ENCODE data around the gene TCEA2.
"Not testable (repeated sequence)": the region's sequence is repeated elsewhere in the genome, so short reads cannot be mapped to it uniquely, and the experiment has no call there.

The TCEA2 gene

DNA sequence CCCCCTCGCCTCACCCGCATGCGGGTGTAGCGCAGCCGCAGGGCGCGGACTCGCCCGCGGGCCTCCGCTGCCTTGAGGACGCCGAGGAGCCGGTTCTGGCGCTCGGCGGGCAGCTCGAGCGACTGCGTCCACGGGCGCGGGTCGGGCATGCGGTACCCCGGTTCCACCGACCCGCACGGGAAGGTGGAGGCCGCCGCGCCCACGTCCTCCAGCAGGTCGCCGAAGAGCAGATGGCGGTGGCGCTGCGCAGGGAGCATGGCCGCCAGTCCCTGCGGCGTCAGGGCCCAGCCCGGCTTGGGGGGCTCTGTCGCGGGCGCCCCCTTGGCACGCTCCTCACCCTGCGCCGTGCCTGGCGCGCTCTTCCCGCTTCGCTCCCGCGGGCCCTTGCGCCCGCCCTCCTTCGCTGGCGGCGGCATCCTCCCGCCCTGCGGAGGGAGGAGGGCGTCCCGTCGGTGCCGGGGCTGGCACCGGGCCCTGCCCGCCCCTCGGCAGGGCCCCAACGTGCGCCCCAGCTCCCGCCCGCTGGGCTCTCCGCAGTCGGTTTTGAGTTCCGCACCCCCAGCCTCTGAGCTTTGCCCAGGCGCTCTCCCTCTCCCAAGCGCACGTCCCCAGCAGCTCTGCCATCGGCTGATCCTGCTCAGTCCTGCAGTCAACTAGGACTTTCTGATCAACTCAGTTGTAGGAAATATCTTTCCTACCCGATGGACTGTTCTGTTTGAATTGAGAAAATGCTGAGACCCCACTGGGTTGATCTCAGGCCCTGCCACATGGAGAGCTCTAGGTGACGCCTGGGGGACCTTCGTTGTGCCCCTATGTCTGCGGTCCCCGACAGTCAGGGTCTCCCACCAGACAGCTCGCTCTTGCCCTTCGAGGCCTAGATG lies 21.0 kb downstream of the TCEA2 start, which contains the start of gene LKAAEAR1:
TSS of gene LKAAEAR1 (minus strand) at position 595 of the 881 bp plus-strand sequence. CDS start at position 416, 179 bp downstream.
- Histone ChIP-seq H3K27me3 (ENCODE audit: insufficient read depth, low read length) (peaks cover 6% of the 10 kb centered on the region; the same call in 1 of the 2 replicates), H4K20me1 (ENCODE audit: insufficient read depth, low read length) (no peaks in the 10 kb centered on the region), H2AFZ (ENCODE audit: low read length) (no peak within 1 kb of the TSS), H3K4me3 (ENCODE audit: low read depth, low read length, poor library complexity, severe bottlenecking) (peak within 1 kb of the TSS; percentile 51), H3F3A (ENCODE audit: insufficient read depth, low read length) (no peaks in the 10 kb centered on the region), H3K9me2 (ENCODE audit: low read depth, low read length) (no peaks in the 10 kb centered on the region), H3K4me1 (ENCODE audit: insufficient read depth, low read length, severe bottlenecking) (peaks cover 12% of the 10 kb centered on the region), H3K36me3 (ENCODE audit: insufficient read depth, low read length) (no peaks in the 10 kb centered on the region; the same call in 1 of the 2 replicates), H3K4me2 (ENCODE audit: low read length) (peak within 1 kb of the TSS; percentile 58), H3K9ac (ENCODE audit: low read length) (peak within 1 kb of the TSS; percentile 21; the same call in 1 of the 2 replicates), H3K9me3 (ENCODE audit: low read length) (0 out of 2 replicates have a peak, but pooled peaks cover 3% of the 10 kb centered on the region), H3K79me2 (ENCODE audit: insufficient read depth, low read length) (no peaks in the 10 kb centered on the region), H3K27ac (ENCODE audit: low read depth, low read length, poor library complexity, severe bottlenecking) (no peak within 1 kb of the TSS)
- TF ChIP-seq, protein P1, sequence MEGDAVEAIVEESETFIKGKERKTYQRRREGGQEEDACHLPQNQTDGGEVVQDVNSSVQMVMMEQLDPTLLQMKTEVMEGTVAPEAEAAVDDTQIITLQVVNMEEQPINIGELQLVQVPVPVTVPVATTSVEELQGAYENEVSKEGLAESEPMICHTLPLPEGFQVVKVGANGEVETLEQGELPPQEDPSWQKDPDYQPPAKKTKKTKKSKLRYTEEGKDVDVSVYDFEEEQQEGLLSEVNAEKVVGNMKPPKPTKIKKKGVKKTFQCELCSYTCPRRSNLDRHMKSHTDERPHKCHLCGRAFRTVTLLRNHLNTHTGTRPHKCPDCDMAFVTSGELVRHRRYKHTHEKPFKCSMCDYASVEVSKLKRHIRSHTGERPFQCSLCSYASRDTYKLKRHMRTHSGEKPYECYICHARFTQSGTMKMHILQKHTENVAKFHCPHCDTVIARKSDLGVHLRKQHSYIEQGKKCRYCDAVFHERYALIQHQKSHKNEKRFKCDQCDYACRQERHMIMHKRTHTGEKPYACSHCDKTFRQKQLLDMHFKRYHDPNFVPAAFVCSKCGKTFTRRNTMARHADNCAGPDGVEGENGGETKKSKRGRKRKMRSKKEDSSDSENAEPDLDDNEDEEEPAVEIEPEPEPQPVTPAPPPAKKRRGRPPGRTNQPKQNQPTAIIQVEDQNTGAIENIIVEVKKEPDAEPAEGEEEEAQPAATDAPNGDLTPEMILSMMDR (IDR thresholded peaks at IDR 0.05; ENCODE audit: low read length): no peak
- TF ChIP-seq EZH2 (IDR thresholded peaks at IDR 0.05; ENCODE audit: borderline replicate concordance, low read length): no peak

GRCh38 chr20:64084685-64085152 lies 21.7 kb downstream of the TCEA2 start:
- TF ChIP-seq EZH2 (IDR thresholded peaks at IDR 0.05; ENCODE audit: borderline replicate concordance, low read length): no peak
- TF ChIP-seq, protein P1 (IDR thresholded peaks at IDR 0.05; ENCODE audit: low read length): no peak
- Histone ChIP-seq H3K27ac (ENCODE audit: low read depth, low read length, poor library complexity, severe bottlenecking) (no peak overlapping the region), H3K4me3 (ENCODE audit: low read depth, low read length, poor library complexity, severe bottlenecking) (no peak overlapping the region), H3K4me2 (ENCODE audit: low read length) (no peak overlapping the region), H3K9me2 (ENCODE audit: low read depth, low read length) (no peaks in the 10 kb centered on the region), H3K9me3 (ENCODE audit: low read length) (0 out of 2 replicates have a peak, but pooled peaks cover 3% of the 10 kb centered on the region), H4K20me1 (ENCODE audit: insufficient read depth, low read length) (no peaks in the 10 kb centered on the region), H3K4me1 (ENCODE audit: insufficient read depth, low read length, severe bottlenecking) (peaks cover 10% of the 10 kb centered on the region), H3F3A (ENCODE audit: insufficient read depth, low read length) (no peaks in the 10 kb centered on the region), H2AFZ (ENCODE audit: low read length) (no peak overlapping the region), H3K36me3 (ENCODE audit: insufficient read depth, low read length) (no peaks in the 10 kb centered on the region; the same call in 1 of the 2 replicates), H3K27me3 (ENCODE audit: insufficient read depth, low read length) (peaks cover 6% of the 10 kb centered on the region; the same call in 1 of the 2 replicates), H3K9ac (ENCODE audit: low read length) (no peak overlapping the region), H3K79me2 (ENCODE audit: insufficient read depth, low read length) (no peaks in the 10 kb centered on the region)

GRCh38 chr20:64086801-64087200 lies 23.8 kb downstream of the TCEA2 start:
- Histone ChIP-seq H3K9me3 (ENCODE audit: low read length) (0 out of 2 replicates have a peak, but pooled peaks cover 3% of the 10 kb centered on the region), H3K4me2 (ENCODE audit: low read length) (no peak overlapping the region), H2AFZ (ENCODE audit: low read length) (no peak overlapping the region), H3K9me2 (ENCODE audit: low read depth, low read length) (no peaks in the 10 kb centered on the region), H3F3A (ENCODE audit: insufficient read depth, low read length) (no peaks in the 10 kb centered on the region), H3K27ac (ENCODE audit: low read depth, low read length, poor library complexity, severe bottlenecking) (no peak overlapping the region), H3K4me3 (ENCODE audit: low read depth, low read length, poor library complexity, severe bottlenecking) (no peak overlapping the region), H3K36me3 (ENCODE audit: insufficient read depth, low read length) (no peaks in the 10 kb centered on the region; the same call in 1 of the 2 replicates), H3K4me1 (ENCODE audit: insufficient read depth, low read length, severe bottlenecking) (peaks cover 10% of the 10 kb centered on the region), H4K20me1 (ENCODE audit: insufficient read depth, low read length) (no peaks in the 10 kb centered on the region), H3K9ac (ENCODE audit: low read length) (no peak overlapping the region), H3K79me2 (ENCODE audit: insufficient read depth, low read length) (no peaks in the 10 kb centered on the region), H3K27me3 (ENCODE audit: insufficient read depth, low read length) (peaks cover 6% of the 10 kb centered on the region; the same call in 1 of the 2 replicates)
- no peak for TF ChIP-seq EZH2 (IDR thresholded peaks at IDR 0.05; ENCODE audit: borderline replicate concordance, low read length)
- TF ChIP-seq, protein P1 (IDR thresholded peaks at IDR 0.05; ENCODE audit: low read length): no peak

DNA sequence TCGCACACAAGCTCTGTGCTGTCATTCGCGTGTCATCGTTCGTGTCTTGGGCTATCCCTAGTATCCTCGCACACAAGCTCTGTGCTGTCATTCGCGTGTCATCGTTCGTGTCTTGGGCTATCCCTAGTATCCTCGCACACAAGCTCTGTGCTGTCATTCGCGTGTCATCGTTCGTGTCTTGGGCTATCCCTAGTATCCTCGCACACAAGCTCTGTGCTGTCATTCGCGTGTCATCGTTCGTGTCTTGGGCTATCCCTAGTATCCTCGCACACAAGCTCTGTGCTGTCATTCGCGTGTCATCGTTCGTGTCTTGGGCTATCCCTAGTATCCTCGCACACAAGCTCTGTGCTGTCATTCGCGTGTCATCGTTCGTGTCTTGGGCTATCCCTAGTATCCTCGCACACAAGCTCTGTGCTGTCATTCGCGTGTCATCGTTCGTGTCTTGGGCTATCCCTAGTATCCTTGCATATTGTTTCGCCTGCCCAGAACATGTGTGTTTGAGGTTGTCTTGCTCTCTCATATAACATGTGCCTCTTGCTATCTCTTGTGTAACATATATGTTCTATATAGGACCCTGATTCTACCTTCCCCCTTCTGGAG lies 24.3 kb downstream of the TCEA2 start:
- H3K9ac ChIP-seq (ENCODE audit: low read length); H2AFZ ChIP-seq (ENCODE audit: low read length); H4K20me1 ChIP-seq (ENCODE audit: insufficient read depth, low read length); H3K36me3 ChIP-seq (ENCODE audit: insufficient read depth, low read length); H3F3A ChIP-seq (ENCODE audit: insufficient read depth, low read length); H3K9me2 ChIP-seq (ENCODE audit: low read depth, low read length); H3K4me3 ChIP-seq (ENCODE audit: low read depth, low read length, poor library complexity, severe bottlenecking); H3K79me2 ChIP-seq (ENCODE audit: insufficient read depth, low read length); H3K4me2 ChIP-seq (ENCODE audit: low read length); H3K27me3 ChIP-seq (ENCODE audit: insufficient read depth, low read length); H3K27ac ChIP-seq (ENCODE audit: low read depth, low read length, poor library complexity, severe bottlenecking); H3K9me3 ChIP-seq (ENCODE audit: low read length): not testable (repeated sequence)
- peaks cover 10% of the 10 kb centered on the region for H3K4me1 ChIP-seq (ENCODE audit: insufficient read depth, low read length, severe bottlenecking)

- H4K20me1 ChIP-seq (ENCODE audit: insufficient read depth, low read length); H3K27ac ChIP-seq (ENCODE audit: low read depth, low read length, poor library complexity, severe bottlenecking); H3K4me3 ChIP-seq (ENCODE audit: low read depth, low read length, poor library complexity, severe bottlenecking); H3K9ac ChIP-seq (ENCODE audit: low read length); H3K9me3 ChIP-seq (ENCODE audit: low read length); H3K27me3 ChIP-seq (ENCODE audit: insufficient read depth, low read length); H3K9me2 ChIP-seq (ENCODE audit: low read depth, low read length); H2AFZ ChIP-seq (ENCODE audit: low read length); H3K4me2 ChIP-seq (ENCODE audit: low read length); H3F3A ChIP-seq (ENCODE audit: insufficient read depth, low read length); H3K4me1 ChIP-seq (ENCODE audit: insufficient read depth, low read length, severe bottlenecking); H3K36me3 ChIP-seq (ENCODE audit: insufficient read depth, low read length); H3K79me2 ChIP-seq (ENCODE audit: insufficient read depth, low read length): not testable (repeated sequence)
Measured at GRCh38 chr20:64088586-64088985, 25.6 kb downstream of the TCEA2 start.

All from OCI-LY1 (cell line).